NAMALWA (cell line): ENCODE data around the gene RD3L.

ENCODE experiments used
- DNase-seq: peaks from one replicate; pipeline ENCODE4 v3.0.0-alpha.2; 2015; ENCODE audit warnings: low spot score

RD3L gene

DNA sequence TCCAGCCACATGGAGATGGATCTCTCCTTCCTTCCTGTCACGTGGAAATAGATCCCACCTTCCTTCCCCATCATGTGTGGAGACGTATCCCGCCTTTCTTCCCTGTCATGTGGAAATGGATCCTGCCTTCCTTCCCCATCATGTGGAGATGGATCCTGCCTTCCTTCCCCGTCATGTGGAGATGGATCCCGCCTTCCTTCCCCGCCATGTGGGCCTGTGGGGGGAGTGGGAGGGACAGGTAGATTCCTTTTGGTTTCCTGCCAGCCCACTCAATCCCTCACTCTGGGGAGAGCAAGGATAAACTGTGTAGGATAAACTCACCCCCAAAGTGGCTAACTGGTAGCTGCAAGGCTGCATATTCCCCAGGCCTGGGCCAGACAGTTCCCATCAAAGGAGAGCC is 45.8 kb downstream of the RD3L start:
- no peak for DNase-seq

DNA sequence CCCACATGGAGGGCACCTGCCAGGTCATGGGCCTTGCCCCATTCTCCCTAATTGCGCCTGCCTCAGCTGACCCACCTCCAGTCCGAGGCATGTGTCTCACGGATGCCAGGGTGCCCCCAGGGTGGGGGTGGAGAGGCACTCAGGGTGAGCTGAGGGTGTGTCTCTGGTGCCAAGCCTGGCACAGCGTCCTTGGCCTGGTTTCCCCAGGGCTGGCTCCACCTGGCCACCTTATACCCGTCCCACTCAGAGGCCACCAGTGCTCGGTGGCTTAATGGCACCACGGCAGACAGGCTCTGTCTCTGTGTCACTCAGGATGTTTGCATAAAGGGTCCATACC is 47.6 kb downstream of the RD3L start:
- no peak for DNase-seq

DNA sequence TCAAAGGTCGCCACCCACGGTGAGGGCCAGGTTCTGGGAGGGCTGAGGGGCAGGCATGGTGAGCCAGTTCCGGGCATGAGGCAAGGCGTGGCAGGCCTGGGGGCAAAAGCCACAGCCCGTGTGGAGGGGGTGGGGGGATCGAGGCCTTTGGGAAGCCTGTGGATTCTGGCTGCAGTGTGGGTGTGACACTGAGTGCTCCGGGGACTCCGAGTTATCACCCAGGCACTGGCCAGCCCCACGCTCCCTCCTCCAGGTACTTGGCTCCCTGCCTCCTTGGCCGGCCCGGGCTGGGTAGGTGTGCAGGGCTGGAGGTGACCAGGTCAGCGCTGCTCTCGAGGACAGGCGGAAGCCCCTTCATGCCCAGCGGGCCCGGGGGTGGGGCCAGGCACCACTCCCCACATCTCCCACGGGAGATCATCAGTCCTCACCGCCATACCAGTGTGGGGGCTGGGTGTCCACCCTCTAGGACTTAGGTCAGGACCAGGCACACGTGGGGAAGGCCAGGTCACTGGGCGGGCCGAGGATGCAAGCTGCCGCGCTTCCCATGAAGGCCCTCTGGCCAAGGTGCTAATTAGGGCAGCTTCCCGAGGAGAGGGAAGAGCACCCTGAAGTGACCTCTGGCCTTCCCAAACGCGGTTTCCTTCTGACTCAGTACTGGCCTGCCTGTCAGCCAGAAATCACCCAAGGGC is 48.2 kb downstream of the RD3L start:
- no peak for DNase-seq

DNA sequence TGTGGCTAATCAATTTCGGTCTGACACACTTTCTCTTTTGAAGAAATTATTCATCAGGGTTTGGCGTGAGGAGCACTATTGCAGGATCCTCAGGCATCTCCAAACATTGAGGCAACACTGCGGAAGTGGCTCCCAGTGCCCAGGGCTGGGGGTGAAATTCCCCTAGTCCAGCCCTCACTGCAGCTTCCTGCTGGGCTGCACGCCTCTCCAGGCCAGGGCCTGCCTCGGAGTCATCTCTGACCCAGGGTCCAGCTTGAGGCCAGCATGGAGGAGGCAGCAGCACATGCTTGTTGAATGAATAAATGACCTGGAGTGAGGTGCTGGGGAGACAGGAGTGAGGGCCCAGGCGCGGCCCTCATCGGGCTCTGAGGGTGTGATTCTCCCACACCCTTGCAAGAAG is 50.1 kb downstream of the RD3L start:
- DNase-seq = no peak

DNA sequence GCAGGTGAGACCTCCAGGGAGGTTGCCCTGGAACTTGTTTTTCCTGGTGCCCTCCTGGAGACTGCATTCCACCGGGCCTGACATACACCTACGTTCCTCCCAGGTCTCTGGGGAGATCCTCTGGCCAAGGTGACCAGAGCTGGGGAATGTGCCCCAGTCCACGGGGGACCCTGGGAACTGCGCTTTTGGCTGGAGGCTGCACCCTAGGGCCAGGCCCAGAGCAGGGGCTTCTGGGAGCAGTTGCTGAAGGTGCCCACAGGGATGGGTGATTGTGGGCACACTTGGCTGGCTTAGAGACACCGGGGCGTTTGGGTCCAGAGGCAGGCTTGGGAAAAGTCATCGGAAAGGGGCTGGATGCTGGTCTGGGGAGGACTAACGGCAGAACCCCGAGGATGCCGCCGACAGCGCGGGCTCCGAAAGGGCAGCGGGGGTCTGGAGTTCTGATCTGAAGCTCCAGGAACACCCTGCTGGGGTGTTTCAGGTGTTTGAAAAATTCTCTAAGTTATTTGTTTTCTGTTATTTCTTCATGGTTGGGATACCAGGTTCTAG is 50.6 kb downstream of the RD3L start:
- no peak for DNase-seq

DNA sequence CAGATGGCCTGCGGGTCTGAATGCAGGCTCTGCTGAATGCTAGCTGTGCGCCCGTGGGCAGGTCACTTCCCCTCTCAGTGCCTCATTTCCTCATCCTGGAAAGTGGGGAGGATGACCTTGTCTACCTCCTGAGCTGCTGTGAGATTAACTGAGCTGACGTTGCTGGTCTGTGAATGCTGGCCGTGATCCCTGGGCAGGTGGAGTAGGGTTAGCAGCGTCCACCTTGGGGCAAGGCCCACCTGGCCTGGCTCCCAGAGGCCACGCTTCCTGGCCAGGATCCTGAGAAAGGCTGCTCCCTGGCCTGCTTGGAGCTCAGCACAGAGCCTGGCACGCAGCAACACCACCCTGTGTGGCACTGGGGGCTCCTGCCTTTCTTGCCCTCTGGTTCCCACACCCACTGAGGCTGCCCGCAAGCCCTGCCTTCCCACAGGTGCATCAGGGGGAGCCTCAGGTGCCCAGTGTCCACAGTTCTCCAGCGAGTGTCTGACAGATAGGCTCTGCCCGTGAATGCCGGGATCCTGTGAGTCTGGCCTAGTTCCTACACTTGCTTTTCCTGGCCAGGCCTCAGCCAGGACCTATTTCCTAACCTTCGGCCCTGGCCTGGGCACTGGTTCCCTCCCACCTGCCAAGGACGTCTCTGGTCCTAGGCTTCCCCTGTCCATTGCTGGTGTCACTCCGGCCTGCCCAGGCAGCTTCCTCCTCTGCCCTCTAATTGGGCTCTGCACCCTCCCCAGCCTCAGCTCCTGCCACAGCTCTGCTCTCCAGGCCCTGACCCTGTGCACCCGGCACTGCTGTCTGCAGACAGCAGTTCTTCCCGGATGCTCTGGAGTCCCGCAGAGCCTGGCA is 51.3 kb downstream of the RD3L start:
- no peak for DNase-seq
